HepG2 (cell line): ENCODE results near the gene PRRT2. TPM values are rescaled to one million over a fixed set of nuclear protein-coding genes. Genes with fewer than 3 reads are reported as not detected.

Experiments used
- CEBPZ ChIP-seq: IDR thresholded peaks from 2 replicates; pipeline ENCODE4 v1.6.1; 2012; ENCODE audit warnings: low read length, improper control_type of control experiment
- IKZF4 ChIP-seq: sonication (generic); formaldehyde crosslinking; IDR thresholded peaks from 2 replicates; pipeline ENCODE4 v1.5.1; 2020; ENCODE audit warnings: borderline replicate concordance, mild to moderate bottlenecking, low read depth, missing genetic modification reagents; ENCODE audit errors: not compliant biosample characterization
- JARID2 ChIP-seq: sonication (generic); formaldehyde crosslinking; IDR thresholded peaks from 2 replicates; pipeline ENCODE4 v1.8.1; 2023; ENCODE audit warnings: missing genetic modification reagents, inconsistent platforms; ENCODE audit not compliant: insufficient replicate concordance
- NFYB ChIP-seq: sonication (generic); formaldehyde crosslinking; IDR thresholded peaks from 2 replicates; pipeline ENCODE4 v1.4.0; 2020; ENCODE audit warnings: missing genetic modification reagents
- NR2C2 ChIP-seq: sonication (generic); formaldehyde crosslinking; IDR thresholded peaks from 2 replicates; pipeline ENCODE4 v1.4.0; 2020; ENCODE audit warnings: missing genetic modification reagents, mild to moderate bottlenecking, moderate library complexity, borderline replicate concordance
- PATZ1 ChIP-seq: sonication (generic); formaldehyde crosslinking; IDR thresholded peaks from 2 replicates; pipeline ENCODE4 v1.4.0; 2020; ENCODE audit warnings: missing genetic modification reagents
- RERE ChIP-seq: IDR thresholded peaks from 2 replicates; pipeline ENCODE4 v1.6.1; 2016; ENCODE audit warnings: low read depth, missing genetic modification reagents, missing compliant biosample characterization
- STAG1 ChIP-seq: sonication (generic); formaldehyde crosslinking; IDR thresholded peaks from 2 replicates; pipeline ENCODE4 v1.4.0; 2020; ENCODE audit warnings: missing genetic modification reagents
- USF2 ChIP-seq, 2 experiments: sonication (generic) in 1 of 2; formaldehyde crosslinking in 1 of 2; IDR thresholded peaks; 2 replicates each; pipeline versions ENCODE4 v1.5.1 to v1.6.1; 2011 to 2020; ENCODE audit warnings: borderline replicate concordance in 1 of 2, low read depth in 1 of 2, low read length in 1 of 2, mild to moderate bottlenecking in 1 of 2, missing genetic modification reagents in 1 of 2, moderate library complexity in 1 of 2
- ZFP41 ChIP-seq: sonication (generic); formaldehyde crosslinking; IDR thresholded peaks from 2 replicates; pipeline ENCODE4 v1.4.0; 2020; ENCODE audit warnings: mild to moderate bottlenecking, missing genetic modification reagents, borderline replicate concordance
- ZKSCAN1 ChIP-seq: fragments of 150-350 bp; IDR thresholded peaks from 2 replicates; pipeline ENCODE4 v1.6.1; 2014; ENCODE audit warnings: low read length
- ZNF430 ChIP-seq: sonication (generic); formaldehyde crosslinking; IDR thresholded peaks from 2 replicates; pipeline ENCODE4 v1.9.0; 2021; ENCODE audit warnings: mild to moderate bottlenecking, missing genetic modification reagents
- polyA plus RNA-seq, 8 experiments: library from polyadenylated mRNA; depleted of rRNA in 3 of 8; stranded (reverse) in 7 of 8; unstranded in 1 of 8; fragments of >200 nt; fragmentation: Illumina TruSeq in 4 of 8; extraction: Trizol in 4 of 8; gene quantifications; 2 replicates each; pipeline versions ENCODE4 v1.2.1 to v1.2.3, GENCODE V29; 2011 to 2016; ENCODE audit warnings: low read depth in 4 of 8, missing spikeins in 1 of 8, mixed read lengths in 1 of 8; ENCODE audit not compliant: insufficient read depth in 1 of 8
- total RNA-seq, 5 experiments: library from RNA; depleted of rRNA; stranded (reverse); fragments of >200 nt; fragmentation: Illumina TruSeq; extraction: Trizol; gene quantifications; 2 replicates each; pipeline ENCODE4 v1.2.3, GENCODE V29; 2016; ENCODE audit warnings: low read depth in 1 of 5

Gene PRRT2
- total and polyA plus RNA-seq, 2 of the 13 experiments (the other 11 are each of a cell fraction or from before 2014, with no cell fraction given) = 0.51 to 1.1 TPM

GRCh38 chr16:29805232-29806098 is 6.5 kb upstream of the PRRT2 start (continued):
- TF ChIP-seq USF2 (IDR thresholded peaks at IDR 0.05; ENCODE audit: low read depth, low read length) (peak; percentile 50), USF2 (CRISPR knock-in tag; IDR thresholded peaks at IDR 0.05; ENCODE audit: borderline replicate concordance) (peak; percentile 74; the same call in 1 of the 2 replicates), STAG1 (CRISPR knock-in tag) (0 out of 2 replicates have a peak, but pooled peaks have one; percentile 31), NFYB (CRISPR knock-in tag) (peak; percentile 76), NR2C2 (CRISPR knock-in tag) (peak; percentile 74), IKZF4 (CRISPR knock-in tag) (peak; percentile 85), RERE (CRISPR knock-in tag) (no peak; the same call in 1 of the 2 replicates), ZKSCAN1 (no peak), PATZ1 (peak; percentile 98), JARID2 (CRISPR knock-in tag) (peak; percentile 94), ZNF430 (CRISPR knock-in tag) (no peak; the same call in 1 of the 2 replicates), CEBPZ (no peak), ZFP41 (CRISPR knock-in tag) (no peak; the same call in 1 of the 2 replicates)
